Tibial nerve (tissue), 4 donors: ENCODE measurements around the gene RHOBTB1.

Experiments used
- CTCF ChIP-seq, 5 experiments: fragments of 200-600 bp in 3 of 5; fragments of 450-650 bp in 2 of 5; sonication (generic) in 3 of 5; IDR thresholded peaks; one replicate each; pipeline ENCODE4 v1.5.1; 2016 to 2019; ENCODE audit warnings: antibody characterized with exemption in 5 of 5, mild to moderate bottlenecking in 3 of 5, moderate library complexity in 2 of 5
- EP300 ChIP-seq, 2 donors: sonication (generic); formaldehyde crosslinking; IDR thresholded peaks; one replicate each; pipeline ENCODE4 v1.6.1; 2017; ENCODE audit warnings: antibody characterized with exemption in 2 of 2, mild to moderate bottlenecking in 1 of 2
- POLR2A ChIP-seq, 2 donors: fragments of 450-650 bp; IDR thresholded peaks; one replicate each; pipeline ENCODE4 v1.6.1; 2017; ENCODE audit warnings: antibody characterized with exemption in 2 of 2, mild to moderate bottlenecking in 2 of 2, moderate library complexity in 2 of 2

- TF ChIP-seq POLR2A (IDR thresholded peaks at IDR 0.05) (no peak), CTCF (IDR thresholded peaks at IDR 0.05) (no peak), EP300 (IDR thresholded peaks at IDR 0.05) (no peak)
These were observed 42.8 kb upstream of the RHOBTB1 start for GRCh38 chr10:60986791-60987190.
